Activated CD4-positive, alpha-beta T cell treated with anti-CD3 and anti-CD28 coated beads, Interleukin-2, amount 50 U/mL, for 4 hours (primary cell): ENCODE data around the gene MYO1D.

Experiments used
- DNase-seq, 2 experiments: peaks; one replicate each; pipeline ENCODE4 v3.0.0-alpha.2; 2020

MYO1D gene

DNA sequence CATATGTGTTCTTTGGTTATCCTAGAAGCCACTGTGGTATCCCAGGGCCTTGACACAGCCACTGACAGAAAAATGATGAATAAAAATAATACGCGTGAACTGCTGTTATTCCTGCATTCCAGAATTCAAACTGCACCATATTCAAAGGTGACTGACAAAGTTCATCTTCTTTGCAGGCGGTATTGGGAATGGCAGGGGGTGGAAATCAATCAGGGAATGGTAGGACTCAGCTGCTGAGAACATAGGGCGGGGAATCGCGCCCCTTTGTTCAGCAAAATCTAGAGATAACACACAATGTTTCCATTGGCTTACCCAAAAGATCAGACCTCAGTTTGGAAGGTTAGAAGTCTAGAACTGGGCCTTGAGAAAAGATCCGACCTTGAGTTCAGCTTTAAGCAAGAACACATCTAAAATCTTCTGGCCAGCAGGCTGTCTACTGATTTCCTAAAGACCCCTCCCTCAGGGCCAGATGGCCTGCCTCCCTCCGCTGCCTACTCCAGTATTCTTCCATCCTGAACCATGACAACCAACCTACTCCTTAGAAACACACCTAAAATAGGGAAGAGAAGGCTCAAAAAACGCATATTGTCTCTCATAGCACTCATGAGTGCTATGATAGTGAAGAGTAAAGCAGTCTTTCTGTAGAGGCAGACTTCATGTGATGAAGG lies 356.1 kb downstream of the MYO1D start:
- no peak for DNase-seq

GRCh38 chr17:32520104-32520701 lies 356.7 kb downstream of the MYO1D start:
- DNase-seq = peak; percentile 32 to 34

- peak; percentile 67 to 68 for DNase-seq
Measured at GRCh38 chr17:32519228-32520103, 357.5 kb downstream of the MYO1D start.

DNA sequence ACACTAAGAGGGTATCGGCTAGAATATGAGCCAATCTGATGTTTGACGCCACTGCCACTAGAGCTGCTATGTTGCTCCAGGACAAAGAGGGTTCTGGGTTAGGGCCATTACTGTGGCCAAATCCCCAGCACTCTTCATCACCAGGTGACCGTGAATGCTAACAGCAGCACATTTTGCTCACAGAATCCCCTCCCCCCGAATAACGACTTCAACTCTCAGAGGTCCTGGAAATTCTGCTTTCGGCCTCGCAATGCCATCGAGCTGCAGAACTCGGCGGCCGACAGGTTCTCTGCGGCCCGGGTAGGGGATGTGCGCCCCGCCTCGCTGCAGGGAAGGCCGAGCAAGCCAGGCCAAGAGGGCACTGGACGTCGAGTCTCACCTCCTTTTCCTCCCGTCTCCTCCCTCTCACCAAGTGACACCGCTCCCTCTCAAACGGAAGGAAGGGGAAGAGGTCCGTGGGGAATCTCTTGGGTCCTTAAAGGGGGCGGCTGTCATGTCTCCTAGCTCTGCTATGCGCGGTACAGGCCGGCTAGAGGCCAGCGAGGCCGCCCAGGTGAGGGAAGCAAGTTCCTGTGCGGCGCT lies 358.2 kb downstream of the MYO1D start:
- no peak for DNase-seq

- DNase-seq = no peak
Measured at GRCh38 chr17:32517982-32518381, 358.9 kb downstream of the MYO1D start.

DNA sequence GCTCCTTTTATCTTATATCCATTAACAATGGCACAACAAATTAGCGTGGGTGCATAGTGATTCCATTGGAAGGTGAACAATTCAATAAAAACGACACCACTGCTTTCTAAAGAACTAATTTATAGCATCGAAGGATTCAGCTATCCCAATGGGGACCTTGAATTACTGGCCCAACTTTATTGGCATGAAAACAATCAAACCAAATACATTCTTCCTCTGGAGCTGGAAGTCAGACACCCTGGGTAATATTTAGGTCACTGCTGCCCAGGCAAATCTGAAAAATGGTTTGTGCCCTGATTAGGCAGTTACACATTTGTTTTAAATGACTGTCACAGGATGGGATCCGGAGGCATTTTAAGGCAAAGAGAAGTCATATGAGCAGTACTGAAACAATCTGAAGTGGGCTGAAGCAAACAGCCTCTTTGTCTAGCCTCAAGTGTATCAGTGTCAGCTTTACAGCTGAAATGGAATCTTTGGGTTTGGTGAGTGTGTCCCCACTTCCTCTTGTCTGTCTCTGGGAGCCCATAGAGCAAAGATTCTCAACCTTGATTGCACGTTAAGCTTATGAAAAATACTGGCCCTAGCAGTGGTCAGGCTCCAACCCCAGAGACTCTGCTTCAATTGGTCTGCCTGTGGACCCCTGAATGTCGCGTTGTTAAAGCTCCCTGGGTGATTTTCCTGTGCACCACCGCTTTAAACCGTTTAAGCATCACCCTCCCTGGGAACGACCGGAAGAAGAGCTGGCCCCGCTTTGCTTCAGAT lies 359.8 kb downstream of the MYO1D start:
- DNase-seq = no peak

DNA sequence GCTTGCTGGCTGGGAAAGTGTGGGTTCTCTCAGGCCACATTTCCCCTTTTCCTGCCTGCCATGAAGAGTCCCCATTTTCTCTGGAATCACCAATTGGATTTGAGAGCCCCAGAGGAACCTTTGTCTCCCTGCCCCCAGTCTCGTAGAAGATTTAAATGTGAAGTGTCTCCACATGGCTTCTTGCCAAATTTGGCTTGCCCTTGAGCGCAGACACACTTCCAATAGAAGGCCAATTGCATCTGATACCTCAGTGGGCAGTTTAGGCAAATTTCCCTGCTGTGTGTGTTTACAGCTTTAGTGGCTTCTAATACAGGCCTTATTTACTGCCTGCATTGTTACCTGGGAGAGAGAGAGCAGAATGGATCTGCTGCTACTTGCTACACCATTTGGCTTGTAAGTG lies 360.5 kb downstream of the MYO1D start:
- DNase-seq = no peak

DNA sequence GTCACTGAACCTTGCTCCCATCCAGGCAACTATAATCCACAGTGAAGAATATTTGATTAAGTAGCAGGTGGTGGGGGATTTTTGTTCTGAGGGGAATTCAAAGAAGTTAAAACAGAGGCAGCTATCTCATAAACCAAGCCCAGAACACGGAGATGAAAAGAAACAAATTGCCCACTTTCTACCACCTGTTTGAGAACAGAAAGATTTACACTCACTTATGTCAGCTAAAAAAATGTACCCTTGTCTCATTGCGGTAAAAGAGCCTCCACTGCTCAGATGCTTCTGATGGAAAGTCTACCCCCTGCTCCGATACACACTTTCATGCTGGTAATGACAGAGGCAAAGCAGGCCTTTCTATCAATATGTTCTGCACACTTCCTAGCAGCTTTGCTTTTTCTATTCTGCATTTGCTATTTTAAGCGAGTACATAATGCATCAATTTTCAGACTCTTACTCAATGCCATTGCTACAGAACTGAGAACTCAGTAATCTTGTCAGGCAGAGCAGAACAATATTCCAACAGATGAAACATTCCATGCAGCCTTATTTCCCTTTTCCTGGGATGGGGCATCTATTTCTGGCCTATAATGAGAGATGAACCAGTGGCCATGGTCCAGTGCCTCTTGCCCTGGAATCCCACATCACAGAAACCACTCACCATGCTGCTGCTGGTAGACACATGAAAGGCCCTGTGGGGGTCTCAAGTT lies 361.1 kb downstream of the MYO1D start:
- DNase-seq = no peak

DNA sequence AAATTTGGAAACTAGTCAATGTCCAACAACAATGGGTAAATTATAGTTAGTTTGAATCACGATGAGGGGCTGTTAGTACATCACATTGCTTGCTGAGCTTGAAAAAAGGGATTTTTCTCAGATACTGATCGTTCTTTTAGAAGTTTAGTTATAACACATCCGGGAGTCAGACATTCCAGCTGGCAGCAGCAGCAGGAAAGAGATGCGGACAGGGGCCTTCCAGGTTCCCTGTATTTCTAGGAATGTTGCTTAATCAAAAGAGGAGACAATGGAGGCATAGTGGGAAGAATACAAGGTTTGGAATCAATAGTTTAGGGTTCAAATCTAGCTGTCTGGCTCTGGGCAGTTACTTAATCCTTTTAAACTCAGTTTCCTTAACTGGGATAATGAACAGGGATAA lies 362.3 kb downstream of the MYO1D start:
- DNase-seq = no peak

DNA sequence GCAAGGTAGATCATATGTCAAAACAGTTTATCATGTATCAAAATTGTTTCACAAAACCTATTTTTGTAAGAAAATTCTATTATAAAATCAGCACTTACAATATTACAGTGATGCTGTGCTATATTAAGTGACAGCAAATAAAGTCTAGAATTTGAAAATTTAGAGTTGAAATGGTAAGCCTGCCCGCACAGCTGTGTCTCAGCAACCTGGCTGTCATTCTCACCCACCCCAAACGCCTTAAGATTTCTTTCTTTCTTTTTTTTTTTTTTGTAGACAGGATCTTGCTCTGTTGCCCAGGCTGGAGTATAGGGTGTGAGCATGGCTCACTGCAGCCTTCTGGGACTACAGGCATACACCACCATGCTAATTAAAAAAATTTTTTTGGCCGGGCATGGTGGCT lies 363.3 kb downstream of the MYO1D start:
- DNase-seq = no peak

DNA sequence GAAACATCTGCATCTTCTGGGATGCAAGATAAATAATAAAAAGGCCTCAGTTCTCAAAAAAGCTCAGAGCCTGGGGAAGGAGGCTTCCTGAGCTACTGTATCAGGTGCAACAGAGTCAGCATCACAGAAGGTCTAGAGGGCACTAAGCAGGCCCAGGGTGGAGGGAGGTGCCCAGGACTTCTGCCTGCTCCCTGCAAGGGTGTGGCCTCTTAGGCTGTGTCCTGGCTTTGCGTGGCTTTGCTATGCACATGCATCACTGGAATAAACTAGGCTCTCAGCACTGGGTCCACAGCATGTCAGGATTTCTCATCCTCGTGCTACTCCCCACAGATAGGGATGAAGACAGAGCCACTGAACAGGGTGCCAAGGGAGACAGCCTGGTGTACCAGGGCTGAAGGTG lies 364.6 kb downstream of the MYO1D start:
- DNase-seq = no peak

DNA sequence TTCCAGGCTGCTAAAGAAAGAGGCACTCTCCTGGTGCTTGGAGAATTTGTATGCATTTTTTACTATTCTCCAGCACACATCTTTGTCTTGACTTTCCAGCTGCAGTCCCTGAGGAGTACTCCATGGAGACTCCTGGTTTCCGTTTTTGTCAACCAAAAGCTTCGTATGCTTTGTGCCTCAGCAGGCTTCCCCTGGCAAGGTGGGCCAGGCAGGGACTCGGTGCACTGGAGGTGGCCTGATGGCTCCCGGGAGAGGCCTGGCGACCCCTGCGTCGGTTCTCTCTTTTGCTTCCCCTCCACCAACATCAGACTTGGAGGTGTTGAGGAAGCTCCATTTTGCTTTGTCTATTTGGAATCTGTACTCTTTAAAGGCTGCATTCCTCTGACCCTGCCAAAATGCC lies 366.5 kb downstream of the MYO1D start:
- no peak for DNase-seq

- DNase-seq = no peak
Measured at GRCh38 chr17:32508926-32509325, 368.0 kb downstream of the MYO1D start.

DNA sequence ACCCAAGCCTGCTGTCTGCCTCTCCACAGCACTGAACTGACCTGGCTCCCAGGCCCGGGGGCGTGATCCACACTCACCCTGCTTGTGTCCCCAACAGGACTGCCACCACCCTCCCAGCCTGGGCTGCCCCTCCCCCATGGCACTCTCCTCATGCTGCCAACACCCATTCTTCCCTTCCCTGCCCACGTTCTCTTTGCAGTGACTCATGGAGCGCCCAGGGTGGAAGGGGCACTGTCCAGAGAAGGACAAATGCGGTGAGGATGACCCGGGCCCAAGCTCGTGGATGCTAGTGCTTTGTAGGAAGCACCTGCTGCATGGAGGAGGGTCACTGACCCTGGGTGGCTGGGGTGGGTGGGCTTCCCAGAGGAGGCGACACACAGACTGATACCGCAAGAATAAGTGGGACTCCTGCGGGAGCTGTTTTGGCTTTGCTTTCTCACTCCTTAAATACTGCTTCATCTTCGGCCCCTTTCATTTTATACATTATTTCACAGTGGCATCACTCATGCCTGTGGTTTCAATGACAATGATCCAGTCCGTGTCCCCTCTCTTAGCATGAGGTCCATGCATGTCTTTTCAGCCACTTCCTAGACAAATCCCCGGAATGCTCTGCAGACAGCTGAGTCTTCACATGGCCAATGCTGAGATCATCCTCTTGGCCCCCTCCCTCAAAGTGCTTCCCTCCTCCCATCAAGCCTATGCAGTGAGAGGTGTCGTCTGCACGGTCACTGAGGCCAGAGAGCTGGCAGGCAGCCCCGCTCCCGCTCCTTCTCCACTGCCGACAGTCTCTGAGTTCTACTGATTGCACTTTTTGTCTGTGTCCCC lies 372.5 kb downstream of the MYO1D start:
- DNase-seq = no peak

GRCh38 chr17:32503251-32504165 lies 373.4 kb downstream of the MYO1D start:
- peak; percentile 18 to 21 for DNase-seq

- DNase-seq = no peak
Measured at GRCh38 chr17:32502710-32503109, 374.2 kb downstream of the MYO1D start.

GRCh38 chr17:32502013-32502412 lies 374.9 kb downstream of the MYO1D start:
- DNase-seq = no peak

- no peak for DNase-seq
Measured at GRCh38 chr17:32498391-32498790, 378.5 kb downstream of the MYO1D start.

- DNase-seq = no peak
Measured at GRCh38 chr17:32497431-32498205, 379.3 kb downstream of the MYO1D start.
